Femur (tissue), 1 donor: ENCODE data around the gene CDH6.

Experiments
- DNase-seq: peaks from one replicate; pipeline ENCODE4 v3.0.0-alpha.2; 2017

The CDH6 gene

GRCh38 chr5:31193591-31194467 is at the start of gene CDH6:
CDH6 (plus strand) TSS chr5:31193686; CDS start chr5:31267474, 73,788 bp downstream.
- peak; percentile 31 for DNase-seq

- no peak for DNase-seq
Observed at GRCh38 chr5:31144364-31144763, 49.1 kb upstream of the CDH6 start.

GRCh38 chr5:31148959-31149475 is 44.5 kb upstream of the CDH6 start:
- no peak for DNase-seq

GRCh38 chr5:31153521-31153920 is 40.0 kb upstream of the CDH6 start:
- no peak for DNase-seq

GRCh38 chr5:31156631-31157160 is 36.8 kb upstream of the CDH6 start:
- DNase-seq, result no peak

- DNase-seq, result no peak
Observed at GRCh38 chr5:31157720-31158119, 35.8 kb upstream of the CDH6 start.

- DNase-seq, result no peak
Observed at GRCh38 chr5:31158686-31159085, 34.8 kb upstream of the CDH6 start.

GRCh38 chr5:31161781-31162181 is 31.7 kb upstream of the CDH6 start:
- DNase-seq, result no peak

- DNase-seq, result no peak
Observed at GRCh38 chr5:31165729-31166128, 27.8 kb upstream of the CDH6 start.

- DNase-seq, result no peak
Observed at GRCh38 chr5:31169379-31169778, 24.1 kb upstream of the CDH6 start.

GRCh38 chr5:31172881-31173280 is 20.6 kb upstream of the CDH6 start:
- DNase-seq, result no peak

GRCh38 chr5:31173614-31174013 is 19.9 kb upstream of the CDH6 start:
- DNase-seq, result no peak

GRCh38 chr5:31181376-31181987 is 12.0 kb upstream of the CDH6 start:
- DNase-seq, result no peak

- no peak for DNase-seq
Observed at GRCh38 chr5:31182136-31182535, 11.3 kb upstream of the CDH6 start.

GRCh38 chr5:31185951-31186350 is 7.5 kb upstream of the CDH6 start:
- DNase-seq, result no peak

- no peak for DNase-seq
Observed at GRCh38 chr5:31186672-31187267, 6.7 kb upstream of the CDH6 start.

GRCh38 chr5:31187591-31187990 is 5.9 kb upstream of the CDH6 start:
- DNase-seq, result no peak

GRCh38 chr5:31192442-31192841 is 1.0 kb upstream of the CDH6 start:
- DNase-seq, result no peak

- DNase-seq, result no peak
Observed at GRCh38 chr5:31193116-31193515, 370 bp upstream of the CDH6 start.

- no peak for DNase-seq
Observed at GRCh38 chr5:31194468-31194813, 955 bp downstream of the CDH6 start.

- no peak for DNase-seq
Observed at GRCh38 chr5:31194892-31195555, 1.5 kb downstream of the CDH6 start.

GRCh38 chr5:31196309-31196708 is 2.8 kb downstream of the CDH6 start:
- DNase-seq, result no peak

- no peak for DNase-seq
Observed at GRCh38 chr5:31197183-31197582, 3.7 kb downstream of the CDH6 start.
